ENCODE results near the gene FANCG.
A peak's percentile ranks its signal among the peaks of the same experiment; 100 is the strongest.

The FANCG gene

DNA sequence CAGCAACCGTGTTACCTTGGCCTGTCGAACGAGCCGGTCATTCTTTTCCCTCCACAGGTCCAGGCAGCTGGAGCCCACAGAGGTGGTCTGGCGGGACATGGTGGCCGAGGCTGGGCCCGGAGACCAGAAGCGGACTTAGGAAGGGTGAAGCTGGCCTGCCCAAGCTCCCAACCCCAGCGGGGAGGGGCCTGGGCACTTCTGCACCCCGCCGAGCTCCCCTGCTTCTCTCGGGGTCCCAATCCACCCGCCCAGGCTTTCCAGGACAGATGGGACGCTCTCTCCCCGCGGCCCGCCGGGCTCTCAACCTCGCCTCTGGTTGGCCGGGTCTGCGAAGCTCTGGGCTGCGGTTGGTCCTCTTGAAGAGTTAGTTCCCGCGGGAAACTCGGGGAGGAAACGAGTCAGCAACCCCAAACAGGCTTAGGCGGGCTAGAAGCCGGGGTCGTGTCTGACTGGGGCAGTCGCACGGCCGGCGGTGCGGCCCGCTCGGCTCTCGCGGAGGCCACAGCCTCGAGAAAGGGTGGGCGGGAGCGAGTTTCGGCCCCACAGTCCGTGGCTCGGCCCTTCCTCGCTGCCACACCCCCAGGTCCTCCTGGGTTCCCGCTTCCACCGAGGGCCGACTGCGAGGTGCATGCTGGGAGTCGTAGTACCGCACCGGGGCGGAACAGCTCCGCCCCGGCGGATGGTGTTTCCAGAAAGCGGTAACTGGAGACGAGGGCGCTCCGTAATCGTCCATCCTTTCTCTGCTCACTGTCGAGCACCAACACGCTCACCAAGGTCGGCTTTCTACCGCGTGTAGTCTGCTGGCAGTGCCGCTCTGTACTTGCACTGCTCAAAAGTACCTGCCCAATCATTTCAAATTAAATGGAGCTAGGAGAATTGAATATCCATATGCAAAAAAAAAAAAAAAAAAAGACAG, at the start of gene FANCG:
Gene FANCG (minus strand): TSS at position 517 of the 916 bp plus-strand sequence. CDS start 418 bp downstream, at position 99.
- DNase-seq = peak; percentile 85

GRCh38 chr9:35116898-35117551, 37.3 kb upstream of the FANCG start:
- DNase-seq = peak; percentile 54

- no peak for DNase-seq
Measured at GRCh38 chr9:35116539-35116897, 36.8 kb upstream of the FANCG start.

DNA sequence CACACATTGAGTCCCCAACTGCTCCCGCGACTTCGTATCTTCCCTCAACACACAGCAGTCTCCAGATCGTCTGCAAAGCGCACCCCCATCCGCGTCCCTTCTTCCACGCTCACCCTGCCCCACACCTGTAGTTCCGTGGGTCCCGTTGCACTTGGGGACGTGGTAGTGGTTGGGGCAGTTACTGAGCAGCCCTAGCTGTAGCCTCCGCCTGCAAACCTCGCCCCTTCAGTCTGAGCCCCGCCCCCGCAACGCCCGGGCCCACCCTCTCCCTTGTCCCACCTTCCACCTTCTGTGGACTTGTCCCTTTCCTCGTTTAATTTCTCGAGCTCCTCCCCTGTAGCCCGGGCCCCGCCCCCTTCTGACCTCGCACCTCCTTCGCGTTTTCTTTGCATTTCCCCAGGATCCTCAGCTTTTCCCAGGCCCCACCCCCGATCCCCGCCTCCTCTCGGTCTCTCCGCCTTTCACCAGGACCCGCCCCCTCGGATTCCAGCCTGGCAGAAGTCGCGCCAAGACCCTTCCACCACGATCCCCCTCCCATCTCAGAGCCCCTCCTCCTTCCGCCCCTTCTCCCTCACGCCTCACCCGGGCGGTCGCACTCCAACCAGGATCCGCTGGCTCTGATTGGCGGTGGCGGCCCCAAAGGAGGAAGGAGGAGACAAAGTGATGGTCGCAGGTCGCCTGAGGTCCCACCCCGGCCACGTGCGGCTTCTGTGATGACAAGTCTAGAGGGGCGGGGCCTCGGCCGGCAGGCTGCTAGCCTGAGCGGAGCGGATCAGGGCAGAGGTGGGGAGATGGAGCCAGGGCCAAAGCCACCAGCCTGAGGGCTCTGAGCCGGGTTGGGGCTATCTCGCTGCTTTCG, 36.2 kb upstream of the FANCG start, which contains the start of gene ATOSB:
Gene ATOSB (minus strand): TSS at position 183 of the 859 bp plus-strand sequence. CDS start 7,588 bp downstream, outside the sequence.
- peak; percentile 84 for DNase-seq

- DNase-seq = no peak
Measured at GRCh38 chr9:35114840-35115628, 35.3 kb upstream of the FANCG start.

DNA sequence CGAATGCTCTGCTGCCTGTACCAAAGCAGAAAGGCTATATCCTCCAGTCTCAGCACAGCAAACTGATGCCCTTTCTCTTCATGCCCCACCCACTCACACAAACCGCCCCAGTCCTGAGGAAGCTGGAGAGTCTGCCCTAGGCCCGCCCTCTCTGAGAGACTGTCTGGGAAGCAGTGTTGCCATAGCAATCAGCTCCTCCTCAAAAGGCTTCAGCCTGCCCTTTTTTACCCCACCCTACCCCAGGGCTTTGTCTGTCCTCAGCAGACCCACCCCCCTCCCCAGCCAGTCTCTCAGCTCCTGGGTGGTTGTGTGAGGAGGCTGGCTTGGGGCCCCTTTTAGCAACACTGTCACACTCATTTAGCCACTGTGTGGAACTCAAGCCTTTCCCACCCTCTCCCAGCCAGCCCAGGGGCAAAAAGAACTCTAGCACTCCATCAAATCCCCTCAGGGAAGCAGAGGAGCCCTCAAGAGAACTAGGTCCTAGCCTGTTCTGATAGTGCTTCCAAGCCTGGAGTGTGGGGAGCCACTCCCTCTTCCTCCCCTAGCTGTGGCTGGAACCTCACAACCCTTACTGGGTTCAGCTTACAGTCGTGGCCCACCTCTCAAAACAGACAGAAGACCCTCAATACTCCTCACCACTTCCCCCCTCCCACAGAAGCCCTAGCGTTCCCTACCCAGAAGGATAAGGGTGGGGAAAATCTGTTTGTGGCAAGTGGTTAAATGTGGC, 34.5 kb upstream of the FANCG start:
- peak; percentile 39 for DNase-seq

DNA sequence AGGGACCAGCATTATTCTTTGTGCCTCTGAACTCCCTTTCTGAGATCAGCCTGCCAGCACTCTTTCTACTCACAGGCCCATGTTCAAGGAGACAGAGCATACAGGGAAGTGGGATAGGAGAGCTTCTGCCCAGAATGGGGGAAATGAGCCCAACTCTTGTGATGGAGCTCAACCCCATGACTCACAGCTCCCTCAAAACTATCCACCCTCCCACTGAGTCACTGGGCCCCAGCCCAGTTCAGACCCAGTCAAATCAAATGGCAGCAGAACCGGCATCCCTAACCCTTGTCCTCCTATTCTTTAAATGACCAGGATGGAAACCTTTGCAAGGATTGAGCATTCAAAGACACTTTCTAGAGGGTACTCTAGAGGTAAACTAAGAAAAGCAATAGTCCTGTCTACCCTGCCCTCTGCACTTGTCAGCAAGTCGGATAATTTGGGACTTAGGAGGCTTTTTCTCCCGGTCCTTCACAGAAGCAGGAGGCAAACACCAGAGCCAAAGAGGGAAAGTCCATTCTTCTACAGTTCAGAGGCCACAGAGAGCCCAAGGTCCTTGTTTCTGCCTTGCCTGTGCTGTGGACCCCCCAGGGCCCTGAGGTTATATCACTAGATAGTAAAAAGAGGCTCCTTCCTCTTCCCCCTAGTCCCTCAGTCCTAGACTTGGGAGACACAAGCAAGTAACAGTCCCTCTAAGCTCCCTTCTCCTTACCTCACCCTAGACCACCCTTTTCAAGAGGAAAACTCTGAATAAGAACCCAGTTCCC, 32.7 kb upstream of the FANCG start:
- no peak for DNase-seq

DNA sequence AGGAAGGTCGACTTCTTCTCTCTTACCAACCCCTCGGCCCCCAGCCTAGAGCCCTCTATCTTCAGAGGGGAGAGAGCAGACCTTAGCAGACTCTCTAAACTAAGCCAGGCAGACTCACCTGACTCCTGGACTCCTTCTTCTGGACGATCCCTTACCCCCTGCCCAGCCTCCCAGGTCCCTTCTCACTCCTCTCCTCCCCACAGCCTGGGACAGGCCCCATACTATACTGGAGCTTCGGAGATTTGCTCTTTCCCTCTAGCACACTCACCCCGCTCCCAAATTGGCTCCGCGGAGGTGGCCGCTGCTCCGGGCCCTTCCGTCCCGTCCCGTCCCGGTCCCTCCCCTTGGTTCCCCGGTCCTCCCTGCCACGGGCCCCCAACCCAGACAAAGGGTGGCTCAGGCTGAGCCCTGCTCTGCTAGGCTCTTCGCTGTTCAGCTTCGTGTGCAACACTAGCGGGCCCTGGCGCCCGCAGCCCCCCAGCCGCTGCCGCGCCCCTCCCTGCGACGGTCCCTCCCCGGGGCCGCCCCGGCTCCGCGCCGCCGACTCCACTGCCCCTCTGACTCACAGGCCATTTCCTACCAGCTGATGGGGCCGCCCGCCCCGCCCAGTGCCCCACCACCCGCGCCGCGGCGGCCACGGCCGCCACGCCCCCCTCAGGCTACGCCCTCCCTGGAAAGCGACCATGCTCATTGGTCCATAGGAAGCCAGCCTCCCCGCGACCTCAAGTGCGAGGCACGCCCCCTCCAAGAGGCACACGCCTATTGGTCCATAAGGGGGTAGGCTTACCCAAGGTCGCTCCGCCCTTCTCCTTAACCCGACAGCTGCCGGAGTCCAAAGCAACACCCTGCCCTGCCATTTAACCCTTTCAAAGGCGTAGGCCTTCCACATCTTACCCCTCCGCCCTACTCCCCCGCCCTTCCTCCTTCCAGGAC, 31.5 kb upstream of the FANCG start:
- DNase-seq = peak; percentile 93

GRCh38 chr9:35110327-35110761, 30.6 kb upstream of the FANCG start:
- DNase-seq = no peak

- no peak for DNase-seq
Measured at GRCh38 chr9:35108946-35109575, 29.3 kb upstream of the FANCG start.

- no peak for DNase-seq
Measured at GRCh38 chr9:35108461-35108860, 28.7 kb upstream of the FANCG start.

GRCh38 chr9:35107297-35108290, 27.9 kb upstream of the FANCG start:
- no peak for DNase-seq

GRCh38 chr9:35106343-35106730, 26.6 kb upstream of the FANCG start:
- no peak for DNase-seq

DNA sequence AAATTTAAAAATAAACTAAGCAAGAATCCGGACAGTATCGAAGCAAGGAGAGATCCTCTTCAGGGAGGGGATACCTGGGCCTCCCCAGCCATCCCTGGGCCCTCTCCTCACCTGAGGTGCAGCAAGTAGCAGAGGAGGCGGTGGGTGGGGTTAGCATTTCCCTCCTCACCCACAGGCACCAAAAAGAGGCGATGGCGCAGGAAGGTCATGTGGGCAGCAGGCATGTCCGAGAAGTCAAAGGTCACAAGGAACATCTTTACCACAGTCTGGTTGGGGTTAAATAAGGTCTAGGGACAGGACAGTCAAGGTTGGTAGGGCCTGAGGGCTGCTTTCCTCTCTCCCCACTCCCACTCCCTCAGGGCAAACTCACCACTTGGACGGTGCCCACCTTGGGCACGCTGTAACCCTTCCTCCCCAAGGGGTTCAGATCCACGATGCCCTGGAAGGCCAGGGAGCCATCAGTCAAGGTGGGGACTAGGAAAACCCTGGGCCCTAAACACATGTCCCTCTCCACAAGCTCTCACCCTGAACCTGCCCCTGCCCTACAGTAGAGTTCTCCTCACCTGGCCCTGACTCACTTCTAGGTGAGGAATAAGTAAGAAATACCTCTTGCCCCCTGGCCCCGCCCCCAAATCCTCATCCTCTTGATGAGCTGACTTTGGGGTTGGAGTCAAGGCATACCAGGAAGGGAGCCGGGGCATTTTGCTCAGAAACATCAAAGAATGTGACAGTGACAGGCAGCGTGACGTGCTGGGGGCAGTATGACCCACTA, 26.0 kb upstream of the FANCG start:
- DNase-seq = no peak

DNA sequence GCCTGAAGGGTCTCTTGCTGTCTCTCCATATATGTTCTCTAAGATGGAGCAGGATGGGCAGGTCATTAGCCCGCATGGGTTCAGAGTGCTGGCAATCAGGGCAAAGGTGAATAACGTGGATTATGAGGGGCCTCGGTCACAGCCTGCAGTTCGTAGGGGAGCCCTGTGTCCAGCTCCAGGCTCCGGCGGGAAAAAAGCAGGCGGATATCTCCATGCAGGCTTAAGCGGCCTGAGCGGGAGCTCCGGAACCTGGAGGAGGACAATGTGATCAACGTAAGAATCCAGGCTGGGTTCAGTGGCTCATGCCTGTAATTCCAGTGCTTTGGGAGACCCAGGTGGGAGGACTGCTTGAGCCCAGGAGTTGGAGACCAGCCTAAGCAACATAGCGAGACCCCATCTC, 25.4 kb upstream of the FANCG start:
- no peak for DNase-seq

GRCh38 chr9:35104586-35104985, 24.8 kb upstream of the FANCG start:
- DNase-seq = no peak

- DNase-seq = no peak
Measured at GRCh38 chr9:35103660-35104191, 24.0 kb upstream of the FANCG start.

Data from NCI-H510A (cell line).